Mesothelial cell of epicardium (in vitro differentiated cells): ENCODE data around the gene ST3GAL3. TPM values are rescaled to one million over a fixed set of nuclear protein-coding genes. Genes with fewer than 3 reads are reported as not detected.

Experiments used
- DNase-seq, 2 experiments: peaks; one replicate each; pipeline ENCODE4 v3.0.0; 2021; ENCODE audit warnings: low spot score in 2 of 2; ENCODE audit not compliant: unreplicated experiment in 2 of 2
- H3K27ac Mint-ChIP-seq: 2 replicates; pipeline ENCODE4 v1.8.0; 2021; ENCODE audit warnings: mixed read lengths
- H3K27me3 Mint-ChIP-seq: 2 replicates; pipeline ENCODE4 v1.8.0; 2021; ENCODE audit warnings: low read depth, mixed read lengths
- H3K36me3 Mint-ChIP-seq: 2 replicates; pipeline ENCODE4 v1.8.0; 2021; ENCODE audit warnings: mixed read lengths
- H3K4me1 Mint-ChIP-seq: 2 replicates; pipeline ENCODE4 v1.8.0; 2021; ENCODE audit warnings: mixed read lengths
- H3K4me3 Mint-ChIP-seq: 2 replicates; pipeline ENCODE4 v1.8.0; 2021; ENCODE audit warnings: mild to moderate bottlenecking, moderate library complexity, mixed read lengths
- H3K9me3 Mint-ChIP-seq: 2 replicates; pipeline ENCODE4 v1.8.0; 2021; ENCODE audit warnings: mixed read lengths
- total RNA-seq: library from RNA; stranded (reverse); gene quantifications from 3 replicates; pipeline ENCODE4 v1.2.1, GENCODE V29; 2021
- TF ChIP-seq, protein P1 (sequence below): fragments of 200-600 bp; sonication (generic); IDR thresholded peaks from one replicate; pipeline ENCODE4 v1.5.0; 2021; ENCODE audit warnings: antibody characterized with exemption; ENCODE audit not compliant: unreplicated experiment

Gene ST3GAL3
- total RNA-seq, 1 donor from 2014 or later, result 31.0 TPM

DNA sequence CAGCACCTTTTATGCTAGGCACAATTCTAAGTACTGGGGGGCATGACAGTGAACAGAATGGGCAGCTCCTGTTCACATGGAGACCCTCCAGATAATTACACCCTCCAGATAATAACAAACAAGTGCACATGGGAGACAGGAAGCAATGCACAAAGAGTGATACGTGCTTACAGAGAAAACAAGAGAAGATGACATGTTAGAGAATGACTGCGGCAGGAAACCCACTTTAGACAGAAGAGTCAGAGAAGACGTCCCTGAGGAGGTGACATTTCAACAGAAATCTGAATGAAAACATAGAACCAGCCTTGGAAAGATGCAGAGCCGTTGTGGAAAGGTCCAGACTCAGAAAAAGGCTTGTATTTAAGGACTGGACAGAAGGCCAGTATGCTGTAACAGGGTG is 171.5 kb downstream of the ST3GAL3 start:
- H3K4me1 Mint-ChIP-seq, result peaks cover 9% of the 10 kb centered on the region
- no peak for DNase-seq
- TF ChIP-seq, protein P1, sequence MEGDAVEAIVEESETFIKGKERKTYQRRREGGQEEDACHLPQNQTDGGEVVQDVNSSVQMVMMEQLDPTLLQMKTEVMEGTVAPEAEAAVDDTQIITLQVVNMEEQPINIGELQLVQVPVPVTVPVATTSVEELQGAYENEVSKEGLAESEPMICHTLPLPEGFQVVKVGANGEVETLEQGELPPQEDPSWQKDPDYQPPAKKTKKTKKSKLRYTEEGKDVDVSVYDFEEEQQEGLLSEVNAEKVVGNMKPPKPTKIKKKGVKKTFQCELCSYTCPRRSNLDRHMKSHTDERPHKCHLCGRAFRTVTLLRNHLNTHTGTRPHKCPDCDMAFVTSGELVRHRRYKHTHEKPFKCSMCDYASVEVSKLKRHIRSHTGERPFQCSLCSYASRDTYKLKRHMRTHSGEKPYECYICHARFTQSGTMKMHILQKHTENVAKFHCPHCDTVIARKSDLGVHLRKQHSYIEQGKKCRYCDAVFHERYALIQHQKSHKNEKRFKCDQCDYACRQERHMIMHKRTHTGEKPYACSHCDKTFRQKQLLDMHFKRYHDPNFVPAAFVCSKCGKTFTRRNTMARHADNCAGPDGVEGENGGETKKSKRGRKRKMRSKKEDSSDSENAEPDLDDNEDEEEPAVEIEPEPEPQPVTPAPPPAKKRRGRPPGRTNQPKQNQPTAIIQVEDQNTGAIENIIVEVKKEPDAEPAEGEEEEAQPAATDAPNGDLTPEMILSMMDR, result no peak
- no peaks in the 10 kb centered on the region for H3K36me3 Mint-ChIP-seq
- H3K27ac Mint-ChIP-seq, result no peak overlapping the region
- H3K27me3 Mint-ChIP-seq, result no peaks in the 10 kb centered on the region
- no peaks in the 10 kb centered on the region for H3K9me3 Mint-ChIP-seq
- H3K4me3 Mint-ChIP-seq, result no peak overlapping the region

DNA sequence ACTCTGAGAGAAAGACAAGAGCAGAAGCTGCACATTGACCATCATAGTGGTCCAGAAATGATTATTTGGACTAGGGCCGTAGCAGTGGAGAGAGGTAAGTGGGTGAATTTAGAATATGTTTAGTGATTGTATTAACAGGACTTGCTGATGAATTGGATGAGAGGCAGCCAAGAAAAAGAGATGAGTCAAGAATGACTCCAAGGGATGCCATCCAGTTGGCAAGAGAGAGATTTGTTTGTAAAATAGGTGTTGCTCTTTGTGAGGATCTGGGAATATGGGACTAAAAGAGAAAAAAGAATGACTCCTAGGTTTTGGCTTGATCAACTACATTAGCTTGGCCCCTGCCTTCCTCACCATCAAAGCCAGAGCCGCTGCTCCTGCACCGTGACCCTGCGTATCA is 172.1 kb downstream of the ST3GAL3 start:
- TF ChIP-seq, protein P1, result no peak
- no peaks in the 10 kb centered on the region for H3K9me3 Mint-ChIP-seq
- no peak for DNase-seq
- H3K27ac Mint-ChIP-seq, result no peak overlapping the region
- no peaks in the 10 kb centered on the region for H3K36me3 Mint-ChIP-seq
- H3K27me3 Mint-ChIP-seq, result no peaks in the 10 kb centered on the region
- H3K4me3 Mint-ChIP-seq, result no peak overlapping the region
- H3K4me1 Mint-ChIP-seq, result peaks cover 9% of the 10 kb centered on the region

DNA sequence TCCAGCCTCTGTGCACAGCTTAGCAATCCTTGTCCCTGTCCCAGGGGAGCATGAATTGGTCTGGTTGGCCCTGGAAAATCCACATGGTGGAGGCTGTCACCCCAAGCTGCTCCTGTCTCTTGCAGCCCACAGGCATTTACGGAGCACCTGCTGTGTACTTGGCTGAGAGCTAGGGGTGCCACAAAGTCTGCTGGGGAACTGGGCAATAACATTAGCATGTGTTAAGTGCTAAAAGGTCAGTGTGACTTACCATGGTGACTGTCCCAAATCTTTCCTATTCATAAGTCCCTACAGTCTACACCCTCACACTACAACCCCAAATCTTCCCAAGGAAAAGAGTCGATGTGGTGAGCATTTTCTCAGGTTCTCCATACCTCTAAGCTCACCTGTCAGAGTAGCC is 172.7 kb downstream of the ST3GAL3 start:
- H3K36me3 Mint-ChIP-seq, result no peaks in the 10 kb centered on the region
- H3K4me1 Mint-ChIP-seq, result peaks cover 14% of the 10 kb centered on the region
- no peak for DNase-seq
- H3K27ac Mint-ChIP-seq, result no peak overlapping the region
- TF ChIP-seq, protein P1, result no peak
- H3K4me3 Mint-ChIP-seq, result no peak overlapping the region
- H3K27me3 Mint-ChIP-seq, result no peaks in the 10 kb centered on the region
- H3K9me3 Mint-ChIP-seq, result no peaks in the 10 kb centered on the region

DNA sequence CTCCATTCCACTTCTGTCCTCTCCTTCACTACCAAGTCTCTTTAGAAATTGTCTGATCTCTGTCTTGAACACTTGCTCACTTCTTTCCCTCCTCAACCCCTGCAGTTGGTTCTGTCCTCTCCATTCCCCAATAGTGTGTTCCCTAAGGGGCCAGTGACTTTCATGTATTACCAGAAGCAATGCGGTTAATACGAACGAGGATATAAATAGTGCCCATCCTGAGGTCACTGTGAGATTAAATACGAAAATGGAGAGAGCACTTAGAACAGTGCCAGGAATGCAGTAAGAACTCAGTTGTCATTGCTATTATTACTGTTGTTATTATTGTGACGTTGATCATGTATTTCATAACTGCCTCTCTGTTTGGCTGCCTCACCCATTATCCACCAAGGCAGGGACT is 173.3 kb downstream of the ST3GAL3 start:
- peaks cover 19% of the 10 kb centered on the region for H3K4me1 Mint-ChIP-seq
- DNase-seq, result no peak
- H3K9me3 Mint-ChIP-seq, result no peaks in the 10 kb centered on the region
- H3K27ac Mint-ChIP-seq, result no peak overlapping the region
- TF ChIP-seq, protein P1, result no peak
- H3K27me3 Mint-ChIP-seq, result no peaks in the 10 kb centered on the region
- no peaks in the 10 kb centered on the region for H3K36me3 Mint-ChIP-seq
- no peak overlapping the region for H3K4me3 Mint-ChIP-seq

DNA sequence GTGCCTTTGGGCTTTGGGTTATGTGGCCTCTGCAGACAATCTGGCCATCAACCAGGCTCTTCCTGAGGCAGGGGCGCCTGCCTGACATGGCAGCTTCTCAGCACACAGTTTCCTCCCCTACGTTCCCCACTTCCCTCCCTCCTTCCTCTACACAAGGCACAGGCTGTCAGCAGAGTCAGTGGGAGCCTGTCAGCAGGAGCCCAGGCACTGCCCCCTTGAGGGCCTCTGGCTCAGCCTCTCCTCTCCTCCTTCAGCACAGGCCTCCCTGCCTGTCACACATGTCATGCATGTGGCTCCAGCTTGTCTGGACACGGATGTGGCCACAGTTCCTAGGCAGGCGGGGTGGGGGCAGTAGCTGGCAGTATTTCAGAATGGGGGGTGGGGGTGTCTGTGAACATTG is 174.1 kb downstream of the ST3GAL3 start:
- Mint-ChIP-seq H3K4me1 (peaks cover 22% of the 10 kb centered on the region), H3K4me3 (no peak overlapping the region), H3K27ac (no peak overlapping the region), H3K36me3 (no peaks in the 10 kb centered on the region), H3K27me3 (no peaks in the 10 kb centered on the region), H3K9me3 (no peaks in the 10 kb centered on the region)
- TF ChIP-seq, protein P1, result no peak
- peak in 1 of 2 experiments; percentile 45 for DNase-seq

DNA sequence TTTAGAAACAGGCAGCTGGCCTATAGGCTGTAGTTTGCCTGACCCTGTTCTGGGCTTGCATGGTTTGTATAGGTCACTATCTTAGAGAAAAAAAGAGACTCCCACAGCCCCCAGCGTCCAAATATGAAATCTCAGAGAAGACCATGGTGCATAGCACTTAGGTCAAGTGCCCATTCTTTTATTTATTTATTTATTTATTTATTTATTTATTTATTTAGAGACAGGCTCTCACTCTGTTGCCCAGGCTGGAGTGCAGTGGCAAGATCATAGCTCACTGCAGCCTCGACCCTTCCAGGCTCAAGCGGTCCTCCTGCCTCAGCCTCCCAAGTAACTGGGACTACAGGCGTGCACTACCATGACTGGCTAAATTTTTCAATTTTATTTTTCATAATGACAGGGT is 175.4 kb downstream of the ST3GAL3 start:
- Mint-ChIP-seq H3K27me3 (no peaks in the 10 kb centered on the region), H3K9me3 (no peaks in the 10 kb centered on the region), H3K4me3 (no peak overlapping the region), H3K27ac (no peak overlapping the region), H3K36me3 (no peaks in the 10 kb centered on the region), H3K4me1 (peaks cover 22% of the 10 kb centered on the region)
- DNase-seq, result no peak
- TF ChIP-seq, protein P1, result no peak
